Measurements from ENCODE around the gene FTCDNL1. TPM values are rescaled to one million over a fixed set of nuclear protein-coding genes. Genes with fewer than 3 reads are reported as not detected.

Gene FTCDNL1
- total and polyA plus RNA-seq, 2 of the 13 experiments (the other 11 are each of a cell fraction or from before 2014, with no cell fraction given), result 0.98 to 1.4 TPM

DNA sequence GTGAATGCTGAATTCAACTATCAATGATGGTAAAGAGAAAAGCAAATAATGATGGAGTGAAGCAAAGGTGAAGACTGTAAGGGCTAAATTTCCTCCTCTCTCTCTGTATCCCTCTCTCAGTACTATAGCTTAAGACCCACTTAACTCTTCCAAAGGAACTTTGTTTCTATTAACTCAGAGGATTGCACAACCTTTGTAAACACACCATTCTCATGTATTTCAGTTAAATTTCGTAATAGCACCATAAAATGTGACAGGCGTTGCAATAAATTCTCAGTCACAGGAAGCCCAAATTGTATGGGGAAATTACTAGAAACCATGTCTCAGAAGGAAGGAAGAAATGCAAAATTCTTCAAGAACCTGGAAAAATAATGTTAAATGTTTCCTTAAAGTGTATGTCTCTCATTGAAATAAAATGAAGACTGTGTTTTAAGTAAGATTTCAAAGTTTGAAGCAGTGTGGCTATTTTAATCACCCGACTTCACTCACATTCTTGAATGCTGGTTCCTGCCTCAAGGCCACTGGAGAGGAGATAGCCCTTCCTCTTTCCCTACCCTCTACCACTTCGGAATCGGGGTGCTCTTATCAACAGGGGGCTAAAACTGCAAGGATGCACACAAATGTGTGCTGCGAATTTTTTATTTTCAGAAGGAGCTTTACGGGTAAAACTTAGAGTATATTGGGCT is 112.1 kb downstream of the FTCDNL1 start (continued):
- TF ChIP-seq ZNF615 (CRISPR knock-in tag; IDR thresholded peaks at IDR 0.05; ENCODE audit: borderline replicate concordance), result no peak
- TF ChIP-seq PAX8 (CRISPR knock-in tag; IDR thresholded peaks at IDR 0.05; ENCODE audit: borderline replicate concordance), result no peak
- no peak for TF ChIP-seq ZNF550 (CRISPR knock-in tag; IDR thresholded peaks at IDR 0.05; ENCODE audit: borderline replicate concordance)
- TF ChIP-seq, protein P1, sequence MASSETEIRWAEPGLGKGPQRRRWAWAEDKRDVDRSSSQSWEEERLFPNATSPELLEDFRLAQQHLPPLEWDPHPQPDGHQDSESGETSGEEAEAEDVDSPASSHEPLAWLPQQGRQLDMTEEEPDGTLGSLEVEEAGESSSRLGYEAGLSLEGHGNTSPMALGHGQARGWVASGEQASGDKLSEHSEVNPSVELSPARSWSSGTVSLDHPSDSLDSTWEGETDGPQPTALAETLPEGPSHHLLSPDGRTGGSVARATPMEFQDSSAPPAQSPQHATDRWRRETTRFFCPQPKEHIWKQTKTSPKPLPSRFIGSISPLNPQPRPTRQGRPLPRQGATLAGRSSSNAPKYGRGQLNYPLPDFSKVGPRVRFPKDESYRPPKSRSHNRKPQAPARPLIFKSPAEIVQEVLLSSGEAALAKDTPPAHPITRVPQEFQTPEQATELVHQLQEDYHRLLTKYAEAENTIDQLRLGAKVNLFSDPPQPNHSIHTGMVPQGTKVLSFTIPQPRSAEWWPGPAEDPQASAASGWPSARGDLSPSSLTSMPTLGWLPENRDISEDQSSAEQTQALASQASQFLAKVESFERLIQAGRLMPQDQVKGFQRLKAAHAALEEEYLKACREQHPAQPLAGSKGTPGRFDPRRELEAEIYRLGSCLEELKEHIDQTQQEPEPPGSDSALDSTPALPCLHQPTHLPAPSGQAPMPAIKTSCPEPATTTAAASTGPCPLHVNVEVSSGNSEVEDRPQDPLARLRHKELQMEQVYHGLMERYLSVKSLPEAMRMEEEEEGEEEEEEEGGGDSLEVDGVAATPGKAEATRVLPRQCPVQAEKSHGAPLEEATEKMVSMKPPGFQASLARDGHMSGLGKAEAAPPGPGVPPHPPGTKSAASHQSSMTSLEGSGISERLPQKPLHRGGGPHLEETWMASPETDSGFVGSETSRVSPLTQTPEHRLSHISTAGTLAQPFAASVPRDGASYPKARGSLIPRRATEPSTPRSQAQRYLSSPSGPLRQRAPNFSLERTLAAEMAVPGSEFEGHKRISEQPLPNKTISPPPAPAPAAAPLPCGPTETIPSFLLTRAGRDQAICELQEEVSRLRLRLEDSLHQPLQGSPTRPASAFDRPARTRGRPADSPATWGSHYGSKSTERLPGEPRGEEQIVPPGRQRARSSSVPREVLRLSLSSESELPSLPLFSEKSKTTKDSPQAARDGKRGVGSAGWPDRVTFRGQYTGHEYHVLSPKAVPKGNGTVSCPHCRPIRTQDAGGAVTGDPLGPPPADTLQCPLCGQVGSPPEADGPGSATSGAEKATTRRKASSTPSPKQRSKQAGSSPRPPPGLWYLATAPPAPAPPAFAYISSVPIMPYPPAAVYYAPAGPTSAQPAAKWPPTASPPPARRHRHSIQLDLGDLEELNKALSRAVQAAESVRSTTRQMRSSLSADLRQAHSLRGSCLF (CRISPR knock-in tag; IDR thresholded peaks at IDR 0.05; ENCODE audit: borderline replicate concordance), result no peak
- peak; percentile 60 for TF ChIP-seq ZEB1 (IDR thresholded peaks at IDR 0.05; ENCODE audit: insufficient replicate concordance, low read depth)
- no peak for TF ChIP-seq MZF1 (CRISPR knock-in tag; IDR thresholded peaks at IDR 0.05; ENCODE audit: borderline replicate concordance)
- no peak for TF ChIP-seq ZNF446 (CRISPR knock-in tag; IDR thresholded peaks at IDR 0.05)
- no peak for TF ChIP-seq AKAP8 (CRISPR knock-in tag; IDR thresholded peaks at IDR 0.05)
- peak; percentile 66; the same call in 1 of the 2 replicates for TF ChIP-seq ZNF264 (CRISPR knock-in tag; IDR thresholded peaks at IDR 0.05)
- peak; percentile 88 for TF ChIP-seq HNF4A (CRISPR knock-in tag; IDR thresholded peaks at IDR 0.05)
- no peak; the same call in 1 of the 2 replicates for TF ChIP-seq ZNF557 (CRISPR knock-in tag; IDR thresholded peaks at IDR 0.05)
- TF ChIP-seq, protein P2, sequence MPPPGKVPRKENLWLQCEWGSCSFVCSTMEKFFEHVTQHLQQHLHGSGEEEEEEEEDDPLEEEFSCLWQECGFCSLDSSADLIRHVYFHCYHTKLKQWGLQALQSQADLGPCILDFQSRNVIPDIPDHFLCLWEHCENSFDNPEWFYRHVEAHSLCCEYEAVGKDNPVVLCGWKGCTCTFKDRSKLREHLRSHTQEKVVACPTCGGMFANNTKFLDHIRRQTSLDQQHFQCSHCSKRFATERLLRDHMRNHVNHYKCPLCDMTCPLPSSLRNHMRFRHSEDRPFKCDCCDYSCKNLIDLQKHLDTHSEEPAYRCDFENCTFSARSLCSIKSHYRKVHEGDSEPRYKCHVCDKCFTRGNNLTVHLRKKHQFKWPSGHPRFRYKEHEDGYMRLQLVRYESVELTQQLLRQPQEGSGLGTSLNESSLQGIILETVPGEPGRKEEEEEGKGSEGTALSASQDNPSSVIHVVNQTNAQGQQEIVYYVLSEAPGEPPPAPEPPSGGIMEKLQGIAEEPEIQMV (CRISPR knock-in tag; IDR thresholded peaks at IDR 0.05; ENCODE audit: low read depth), result no peak
- TF ChIP-seq NFYB (CRISPR knock-in tag; IDR thresholded peaks at IDR 0.05), result no peak
- TF ChIP-seq JDP2 (CRISPR knock-in tag; IDR thresholded peaks at IDR 0.05; ENCODE audit: borderline replicate concordance), result no peak
- 0 out of 2 replicates have a peak, but pooled peaks have one; percentile 66 for TF ChIP-seq SSRP1 (CRISPR knock-in tag; IDR thresholded peaks at IDR 0.05)
- TF ChIP-seq ATF1 (CRISPR knock-in tag; IDR thresholded peaks at IDR 0.05), result no peak
- TF ChIP-seq ZNF556 (CRISPR knock-in tag; IDR thresholded peaks at IDR 0.05; ENCODE audit: borderline replicate concordance), result no peak
- no peak for TF ChIP-seq ZBTB39 (CRISPR knock-in tag; IDR thresholded peaks at IDR 0.05)
- TF ChIP-seq ZNF709 (CRISPR knock-in tag; IDR thresholded peaks at IDR 0.05), result no peak
